ENCODE measurements around the gene MRPL12.

MRPL12 gene

GRCh38 chr17:81711814-81712467, 8.8 kb downstream of the MRPL12 start, which contains the start of gene SLC25A10:
SLC25A10 (plus strand) TSS chr17:81712284; CDS start chr17:81712427, 143 bp downstream.
- DNase-seq (ENCODE audit: low read depth) = no peak
- TF ChIP-seq CTCF (IDR thresholded peaks at IDR 0.05; ENCODE audit: low read depth, low read length, missing control alignments) = no peak

GRCh38 chr17:81712468-81713003, 9.4 kb downstream of the MRPL12 start:
- TF ChIP-seq CTCF (IDR thresholded peaks at IDR 0.05; ENCODE audit: low read depth, low read length, missing control alignments) = no peak
- in situ Hi-C loops (cut with HindIII; ENCODE audit: low sequenced_read_pairs) = no loop called here
- peak overlapping the region; percentile 55 for H3K4me3 ChIP-seq (ENCODE audit: low read depth, low read length)
- no peak for DNase-seq (ENCODE audit: low read depth)

More at GRCh38 chr17:81711814-81712467, 8.8 kb downstream of the MRPL12 start, which contains the start of gene SLC25A10:
- peak within 1 kb of the TSS; percentile 55 for H3K4me3 ChIP-seq (ENCODE audit: low read depth, low read length)
- in situ Hi-C loops (cut with HindIII; ENCODE audit: low sequenced_read_pairs) = no loop called here

GRCh38 chr17:81713004-81713555, 9.9 kb downstream of the MRPL12 start:
- in situ Hi-C loops (cut with HindIII; ENCODE audit: low sequenced_read_pairs) = no loop called here
- no peak for TF ChIP-seq CTCF (IDR thresholded peaks at IDR 0.05; ENCODE audit: low read depth, low read length, missing control alignments)
- H3K4me3 ChIP-seq (ENCODE audit: low read depth, low read length) = peak overlapping the region; percentile 55
- no peak for DNase-seq (ENCODE audit: low read depth)

GRCh38 chr17:81713556-81714411, 10.6 kb downstream of the MRPL12 start:
- no peak for DNase-seq (ENCODE audit: low read depth)
- no peak for TF ChIP-seq CTCF (IDR thresholded peaks at IDR 0.05; ENCODE audit: low read depth, low read length, missing control alignments)
- in situ Hi-C loops (cut with HindIII; ENCODE audit: low sequenced_read_pairs) = no loop called here
- H3K4me3 ChIP-seq (ENCODE audit: low read depth, low read length) = peak overlapping the region; percentile 55

GRCh38 chr17:81714412-81715106, 11.4 kb downstream of the MRPL12 start:
- in situ Hi-C loops (cut with HindIII; ENCODE audit: low sequenced_read_pairs) = no loop called here
- H3K4me3 ChIP-seq (ENCODE audit: low read depth, low read length) = no peak overlapping the region
- no peak for DNase-seq (ENCODE audit: low read depth)
- no peak for TF ChIP-seq CTCF (IDR thresholded peaks at IDR 0.05; ENCODE audit: low read depth, low read length, missing control alignments)

All from astrocyte of the cerebellum (primary cell).